Measurements from ENCODE around the gene IRF9.

Gene IRF9

DNA sequence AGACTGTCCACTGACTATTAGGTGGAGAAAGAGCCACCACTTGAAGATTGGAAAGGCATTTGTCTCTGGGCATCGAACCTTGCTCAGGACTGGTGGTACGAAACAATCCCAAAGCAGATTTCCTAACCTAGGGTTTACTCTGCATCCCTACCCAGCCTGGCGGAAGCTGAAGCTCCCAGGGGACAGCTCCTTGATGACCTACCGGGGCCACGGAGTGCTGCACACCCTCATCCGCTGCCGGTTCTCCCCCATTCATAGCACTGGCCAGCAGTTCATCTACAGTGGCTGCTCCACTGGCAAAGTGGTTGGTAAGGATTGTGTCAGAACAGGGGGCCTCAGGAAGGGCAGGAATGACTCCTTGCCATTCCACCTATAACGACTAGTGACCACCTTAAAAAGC, 39.9 kb upstream of the IRF9 start:
- TF ChIP-seq ARNT (IDR thresholded peaks at IDR 0.05) (no peak), ELF4 (IDR thresholded peaks at IDR 0.05) (no peak), CTBP1 (IDR thresholded peaks at IDR 0.05; ENCODE audit: borderline replicate concordance) (no peak), L3MBTL2 (conservative IDR thresholded peaks at IDR 0.05) (no peak), HDGF (IDR thresholded peaks at IDR 0.05; ENCODE audit: borderline replicate concordance) (no peak)
- DNase-seq (ENCODE audit: extremely low spot score), result no peak
- ChIA-PET CTCF (no interaction called here), POLR2A (interaction anchor here (0.6 to 1.2 kb wide), 3 partner anchors 8 to 17 kb away, joined by 3 to 4 read pairs (median 3); partner anchors contain the start of gene PSME1)

DNA sequence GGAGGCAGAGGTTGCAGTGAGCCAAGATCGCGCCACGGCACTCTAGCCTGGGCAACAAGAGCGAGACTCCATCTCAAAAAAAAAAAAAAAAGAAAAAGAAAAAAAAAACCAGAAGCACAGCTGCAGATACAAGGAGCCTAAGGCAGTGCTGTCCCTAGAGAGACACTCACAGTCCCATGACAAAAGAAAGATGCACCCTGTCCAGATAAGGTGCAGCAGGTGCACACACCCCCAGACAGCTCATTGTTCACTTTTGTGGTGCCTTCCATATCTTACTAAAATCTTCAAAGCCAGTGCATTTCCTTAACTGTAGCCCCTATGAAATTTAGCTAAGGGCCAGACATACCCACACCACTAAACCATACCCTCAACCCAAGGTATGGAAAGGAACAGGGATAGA, 38.6 kb upstream of the IRF9 start:
- CTCF ChIA-PET, result no interaction called here
- no peak for TF ChIP-seq LEF1 (IDR thresholded peaks at IDR 0.05; ENCODE audit: borderline replicate concordance)
- TF ChIP-seq SUZ12 (IDR thresholded peaks at IDR 0.05), result no peak
- no peak for TF ChIP-seq FOXA1 (IDR thresholded peaks at IDR 0.05)
- TF ChIP-seq FOXM1 (IDR thresholded peaks at IDR 0.05; ENCODE audit: borderline replicate concordance), result no peak
- TF ChIP-seq TARDBP (IDR thresholded peaks at IDR 0.05), result no peak
- no peak for TF ChIP-seq L3MBTL2 (conservative IDR thresholded peaks at IDR 0.05)
- no peak for TF ChIP-seq SP1 (IDR thresholded peaks at IDR 0.05)
- no peak for TF ChIP-seq ZNF384 (IDR thresholded peaks at IDR 0.05)
- TF ChIP-seq BHLHE40 (IDR thresholded peaks at IDR 0.05; ENCODE audit: borderline replicate concordance), result no peak
- TF ChIP-seq ARNT (IDR thresholded peaks at IDR 0.05), result no peak
- TF ChIP-seq CTBP1 (IDR thresholded peaks at IDR 0.05; ENCODE audit: borderline replicate concordance), result no peak
- no peak for TF ChIP-seq PKNOX1 (IDR thresholded peaks at IDR 0.05)
- TF ChIP-seq HDGF (IDR thresholded peaks at IDR 0.05; ENCODE audit: borderline replicate concordance), result no peak
- no peak for TF ChIP-seq FOXK2 (IDR thresholded peaks at IDR 0.05)
- POLR2A ChIA-PET, result interaction anchor here (0.9 to 3.8 kb wide), 3 partner anchors 8 to 19 kb away, joined by 3 to 25 read pairs (median 3); partner anchors contain the start of genes DCAF11, EMC9 and NRL
- no peak for DNase-seq (ENCODE audit: extremely low spot score)

DNA sequence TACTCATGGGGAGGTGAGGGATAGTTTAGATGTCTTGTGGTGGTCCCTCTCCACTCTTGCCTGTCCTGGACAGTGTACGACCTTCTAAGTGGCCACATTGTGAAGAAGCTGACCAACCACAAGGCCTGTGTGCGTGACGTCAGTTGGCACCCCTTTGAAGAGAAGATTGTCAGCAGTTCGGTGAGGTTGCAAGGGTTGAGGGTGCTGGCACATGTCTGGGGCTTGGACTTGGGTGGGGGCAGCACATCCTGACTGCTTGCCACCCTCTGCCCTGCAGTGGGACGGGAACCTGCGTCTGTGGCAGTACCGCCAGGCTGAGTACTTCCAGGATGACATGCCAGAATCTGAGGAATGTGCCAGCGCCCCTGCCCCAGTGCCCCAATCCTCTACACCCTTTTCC, 38.2 kb upstream of the IRF9 start:
- TF ChIP-seq PKNOX1 (IDR thresholded peaks at IDR 0.05) (no peak), BHLHE40 (IDR thresholded peaks at IDR 0.05; ENCODE audit: borderline replicate concordance) (no peak), FOXK2 (IDR thresholded peaks at IDR 0.05) (no peak), TARDBP (IDR thresholded peaks at IDR 0.05) (no peak), ARNT (IDR thresholded peaks at IDR 0.05) (no peak), ZNF384 (IDR thresholded peaks at IDR 0.05) (no peak), SP1 (IDR thresholded peaks at IDR 0.05) (no peak), FOXA1 (IDR thresholded peaks at IDR 0.05) (no peak), NFRKB (IDR thresholded peaks at IDR 0.05) (no peak), SUZ12 (IDR thresholded peaks at IDR 0.05) (no peak), FOXM1 (IDR thresholded peaks at IDR 0.05; ENCODE audit: borderline replicate concordance) (no peak), CTBP1 (IDR thresholded peaks at IDR 0.05; ENCODE audit: borderline replicate concordance) (no peak), ELF4 (IDR thresholded peaks at IDR 0.05) (no peak)
- POLR2A ChIA-PET, result interaction anchor here (3.8 kb wide), 1 partner anchor 9 kb away, joined by 25 read pairs; the partner anchor contains the start of genes DCAF11 and NRL
- CTCF ChIA-PET, result no interaction called here
- DNase-seq (ENCODE audit: extremely low spot score), result no peak

GRCh38 chr14:24123424-24124417, 37.3 kb upstream of the IRF9 start:
- ChIA-PET POLR2A (interaction anchor here (1.2 to 3.8 kb wide), 3 partner anchors 9 to 18 kb away, joined by 3 to 25 read pairs (median 4); partner anchors contain the start of genes DCAF11, EMC9 and NRL), CTCF (no interaction called here)
- DNase-seq (ENCODE audit: extremely low spot score), result no peak
- TF ChIP-seq ELF4 (IDR thresholded peaks at IDR 0.05) (no peak), L3MBTL2 (conservative IDR thresholded peaks at IDR 0.05) (no peak), CTBP1 (IDR thresholded peaks at IDR 0.05; ENCODE audit: borderline replicate concordance) (no peak), SP1 (IDR thresholded peaks at IDR 0.05) (no peak), FOXK2 (IDR thresholded peaks at IDR 0.05) (no peak)

DNA sequence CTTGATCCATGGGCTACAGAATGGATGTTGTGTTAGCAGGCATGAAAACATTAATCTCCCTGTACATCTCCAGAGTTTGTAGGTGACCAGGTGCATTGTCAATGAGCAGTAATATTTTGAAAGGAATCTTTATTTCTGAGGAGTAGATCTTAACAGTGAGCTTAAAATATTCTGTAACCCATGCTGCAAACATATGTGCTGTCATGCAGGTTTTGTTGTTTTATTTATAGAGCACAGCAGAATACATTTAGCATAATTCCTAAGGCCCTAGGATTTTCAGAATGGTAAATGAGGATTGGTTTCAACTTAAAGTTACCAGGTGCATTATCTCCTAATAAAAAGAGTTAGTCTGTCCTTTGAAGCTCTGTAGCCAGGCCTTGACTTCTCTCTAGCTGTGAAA, 34.1 kb upstream of the IRF9 start:
- TF ChIP-seq HDGF (IDR thresholded peaks at IDR 0.05; ENCODE audit: borderline replicate concordance) (no peak), ELF4 (IDR thresholded peaks at IDR 0.05) (no peak), BHLHE40 (IDR thresholded peaks at IDR 0.05; ENCODE audit: borderline replicate concordance) (no peak), TARDBP (IDR thresholded peaks at IDR 0.05) (no peak), FOXM1 (IDR thresholded peaks at IDR 0.05; ENCODE audit: borderline replicate concordance) (no peak), SP1 (IDR thresholded peaks at IDR 0.05) (no peak), L3MBTL2 (conservative IDR thresholded peaks at IDR 0.05) (no peak), CTBP1 (IDR thresholded peaks at IDR 0.05; ENCODE audit: borderline replicate concordance) (no peak), LEF1 (IDR thresholded peaks at IDR 0.05; ENCODE audit: borderline replicate concordance) (no peak)
- POLR2A ChIA-PET, result interaction anchor here (1.0 to 2.7 kb wide), 4 partner anchors 10 to 21 kb away, joined by 4 to 24 read pairs (median 6); partner anchors contain the start of genes DCAF11, EMC9, NRL and PSME1
- CTCF ChIA-PET, result interaction anchor here (0.6 to 1.0 kb wide), 2 partner anchors 44 to 68 kb away, joined by 3 to 4 read pairs; no protein-coding TSS in a partner anchor

GRCh38 chr14:24127673-24128072, 33.4 kb upstream of the IRF9 start:
- TF ChIP-seq PKNOX1 (IDR thresholded peaks at IDR 0.05) (no peak), NFRKB (IDR thresholded peaks at IDR 0.05) (no peak), SUZ12 (IDR thresholded peaks at IDR 0.05) (no peak), HDGF (IDR thresholded peaks at IDR 0.05; ENCODE audit: borderline replicate concordance) (no peak), SP1 (IDR thresholded peaks at IDR 0.05) (no peak), FOXM1 (IDR thresholded peaks at IDR 0.05; ENCODE audit: borderline replicate concordance) (no peak), LEF1 (IDR thresholded peaks at IDR 0.05; ENCODE audit: borderline replicate concordance) (no peak), FOXA1 (IDR thresholded peaks at IDR 0.05) (no peak), BHLHE40 (IDR thresholded peaks at IDR 0.05; ENCODE audit: borderline replicate concordance) (no peak)
- no peak for DNase-seq (ENCODE audit: extremely low spot score)
- ChIA-PET CTCF (no interaction called here), POLR2A (interaction anchor here (1.0 to 2.7 kb wide), 3 partner anchors 9 to 20 kb away, joined by 4 to 24 read pairs (median 7); partner anchors contain the start of genes EMC9, PSME1 and RNF31)

More for the DNA sequence above, 34.1 kb upstream of the IRF9 start:
- DNase-seq (ENCODE audit: extremely low spot score), result no peak
